MM.1S (cell line): ENCODE results near the gene MBOAT1.
"Not testable (repeated sequence)": the region's sequence is repeated elsewhere in the genome, so short reads cannot be mapped to it uniquely, and the experiment has no call there.

Experiments used
- DNase-seq: peaks from one replicate; pipeline ENCODE4 v3.0.0-alpha.2; 2015
- H2AFZ ChIP-seq: fragments of 300-600 bp; sonication (generic); 2 replicates; pipeline ENCODE4 v1.6.0; 2016; ENCODE audit warnings: antibody characterized with exemption, low read length
- H3F3A ChIP-seq: fragments of 300-600 bp; sonication (generic); 2 replicates; pipeline ENCODE4 v1.6.1; 2016; ENCODE audit warnings: mild to moderate bottlenecking, antibody characterized with exemption, low read length, moderate library complexity, mixed read lengths; ENCODE audit not compliant: insufficient read depth
- H3K27ac ChIP-seq: fragments of 300-600 bp; sonication (generic); 2 replicates; pipeline ENCODE4 v1.5.1; 2016; ENCODE audit warnings: mild to moderate bottlenecking, low read length
- H3K27me3 ChIP-seq: fragments of 300-600 bp; sonication (generic); replicated peaks from 2 replicates; pipeline ENCODE4 v1.6.0; 2016; ENCODE audit warnings: low read length; ENCODE audit not compliant: insufficient read depth
- H3K36me3 ChIP-seq: fragments of 300-600 bp; sonication (generic); replicated peaks from 2 replicates; pipeline ENCODE4 v1.6.1; 2016; ENCODE audit warnings: mild to moderate bottlenecking, low read length, mixed read lengths; ENCODE audit not compliant: insufficient read depth
- H3K4me1 ChIP-seq: fragments of 300-600 bp; sonication (generic); 2 replicates; pipeline ENCODE4 v1.6.1; 2016; ENCODE audit warnings: low read length, mixed read lengths
- H3K4me2 ChIP-seq: fragments of 300-600 bp; sonication (generic); 2 replicates; pipeline ENCODE4 v1.6.0; 2016; ENCODE audit warnings: low read depth, low read length
- H3K4me3 ChIP-seq: fragments of 300-600 bp; sonication (generic); 2 replicates; pipeline ENCODE4 v1.5.1; 2016; ENCODE audit warnings: low read length, mixed read lengths
- H3K79me2 ChIP-seq: fragments of 300-600 bp; sonication (generic); 2 replicates; pipeline ENCODE4 v1.6.1; 2016; ENCODE audit warnings: mixed run types, low read length, mixed read lengths
- H3K9ac ChIP-seq: fragments of 300-600 bp; sonication (generic); 2 replicates; pipeline ENCODE4 v1.6.1; 2016; ENCODE audit warnings: low read length, mixed read lengths
- H3K9me2 ChIP-seq: fragments of 300-600 bp; sonication (generic); replicated peaks from 2 replicates; pipeline ENCODE4 v1.6.1; 2016; ENCODE audit warnings: mild to moderate bottlenecking, low read length, mixed read lengths; ENCODE audit not compliant: insufficient read depth
- H3K9me3 ChIP-seq: fragments of 300-600 bp; sonication (generic); replicated peaks from 2 replicates; pipeline ENCODE4 v1.6.1; 2016; ENCODE audit warnings: mild to moderate bottlenecking, low read length, mixed read lengths; ENCODE audit not compliant: insufficient read depth
- H4K20me1 ChIP-seq: fragments of 300-600 bp; sonication (generic); 2 replicates; pipeline ENCODE4 v1.6.1; 2016; ENCODE audit warnings: mild to moderate bottlenecking, low read length, moderate library complexity, mixed read lengths; ENCODE audit not compliant: insufficient read depth
- EZH2 ChIP-seq: fragments of 300-600 bp; sonication (generic); optimal IDR thresholded peaks from 2 replicates; pipeline ENCODE3; 2017; ENCODE audit warnings: low read depth, mild to moderate bottlenecking, antibody characterized with exemption, low read length, mixed read lengths
- EZH2phosphoT487 ChIP-seq: fragments of 300-600 bp; sonication (generic); IDR thresholded peaks from 2 replicates; pipeline ENCODE4 v1.6.1; 2018; ENCODE audit warnings: antibody characterized with exemption, low read length
- TF ChIP-seq, protein P1 (sequence below): fragments of 300-600 bp; sonication (generic); IDR thresholded peaks from 2 replicates; pipeline ENCODE4 v1.5.1; 2016; ENCODE audit warnings: antibody characterized with exemption, low read length, mixed read lengths

Gene MBOAT1

GRCh38 chr6:20253021-20253420 is 40.8 kb upstream of the MBOAT1 start:
- Histone ChIP-seq H3K27ac (no peak overlapping the region), H3K36me3 (no peaks in the 10 kb centered on the region), H3K9ac (no peak overlapping the region), H3F3A (no peaks in the 10 kb centered on the region), H3K4me1 (no peaks in the 10 kb centered on the region), H3K9me3 (no peaks in the 10 kb centered on the region), H3K79me2 (no peaks in the 10 kb centered on the region), H3K4me3 (no peak overlapping the region), H3K9me2 (no peaks in the 10 kb centered on the region), H3K27me3 (no peaks in the 10 kb centered on the region), H4K20me1 (no peaks in the 10 kb centered on the region), H2AFZ (no peak overlapping the region), H3K4me2 (no peak overlapping the region)
- TF ChIP-seq EZH2phosphoT487 = no peak
- no peak for TF ChIP-seq EZH2
- TF ChIP-seq, protein P1, sequence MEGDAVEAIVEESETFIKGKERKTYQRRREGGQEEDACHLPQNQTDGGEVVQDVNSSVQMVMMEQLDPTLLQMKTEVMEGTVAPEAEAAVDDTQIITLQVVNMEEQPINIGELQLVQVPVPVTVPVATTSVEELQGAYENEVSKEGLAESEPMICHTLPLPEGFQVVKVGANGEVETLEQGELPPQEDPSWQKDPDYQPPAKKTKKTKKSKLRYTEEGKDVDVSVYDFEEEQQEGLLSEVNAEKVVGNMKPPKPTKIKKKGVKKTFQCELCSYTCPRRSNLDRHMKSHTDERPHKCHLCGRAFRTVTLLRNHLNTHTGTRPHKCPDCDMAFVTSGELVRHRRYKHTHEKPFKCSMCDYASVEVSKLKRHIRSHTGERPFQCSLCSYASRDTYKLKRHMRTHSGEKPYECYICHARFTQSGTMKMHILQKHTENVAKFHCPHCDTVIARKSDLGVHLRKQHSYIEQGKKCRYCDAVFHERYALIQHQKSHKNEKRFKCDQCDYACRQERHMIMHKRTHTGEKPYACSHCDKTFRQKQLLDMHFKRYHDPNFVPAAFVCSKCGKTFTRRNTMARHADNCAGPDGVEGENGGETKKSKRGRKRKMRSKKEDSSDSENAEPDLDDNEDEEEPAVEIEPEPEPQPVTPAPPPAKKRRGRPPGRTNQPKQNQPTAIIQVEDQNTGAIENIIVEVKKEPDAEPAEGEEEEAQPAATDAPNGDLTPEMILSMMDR = no peak
- DNase-seq = no peak

DNA sequence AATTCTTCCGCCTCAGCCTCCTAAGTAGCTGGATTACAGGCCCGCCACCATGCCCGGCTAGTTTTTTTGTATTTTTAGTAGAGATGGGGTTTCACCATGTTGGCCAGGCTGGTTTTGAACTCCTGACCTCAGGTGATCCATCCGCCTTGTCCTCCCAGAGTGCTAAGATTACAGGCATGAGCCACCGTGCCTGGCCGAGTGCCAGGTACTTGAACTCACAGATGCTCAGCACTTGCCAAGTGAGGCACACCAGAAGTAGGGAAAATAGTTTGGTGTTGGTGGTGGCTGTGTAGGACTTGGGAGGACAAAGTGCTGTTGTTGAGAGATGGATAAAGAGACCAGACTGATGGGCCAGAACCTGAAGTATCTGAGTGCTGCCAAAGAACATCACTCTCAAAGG is 40.0 kb upstream of the MBOAT1 start:
- H3K79me2 ChIP-seq = no peaks in the 10 kb centered on the region
- H3K9me3 ChIP-seq = no peaks in the 10 kb centered on the region
- no peak overlapping the region for H3K27ac ChIP-seq
- H3K9ac ChIP-seq = no peak overlapping the region
- H3K4me3 ChIP-seq = no peak overlapping the region
- H3K36me3 ChIP-seq = no peaks in the 10 kb centered on the region
- H4K20me1 ChIP-seq = no peaks in the 10 kb centered on the region
- H3K4me1 ChIP-seq = no peaks in the 10 kb centered on the region
- no peaks in the 10 kb centered on the region for H3F3A ChIP-seq
- TF ChIP-seq, protein P1 = no peak
- no peak for TF ChIP-seq EZH2
- H2AFZ ChIP-seq = no peak overlapping the region
- DNase-seq = no peak
- no peak overlapping the region for H3K4me2 ChIP-seq
- H3K9me2 ChIP-seq = no peaks in the 10 kb centered on the region
- H3K27me3 ChIP-seq = no peaks in the 10 kb centered on the region

DNA sequence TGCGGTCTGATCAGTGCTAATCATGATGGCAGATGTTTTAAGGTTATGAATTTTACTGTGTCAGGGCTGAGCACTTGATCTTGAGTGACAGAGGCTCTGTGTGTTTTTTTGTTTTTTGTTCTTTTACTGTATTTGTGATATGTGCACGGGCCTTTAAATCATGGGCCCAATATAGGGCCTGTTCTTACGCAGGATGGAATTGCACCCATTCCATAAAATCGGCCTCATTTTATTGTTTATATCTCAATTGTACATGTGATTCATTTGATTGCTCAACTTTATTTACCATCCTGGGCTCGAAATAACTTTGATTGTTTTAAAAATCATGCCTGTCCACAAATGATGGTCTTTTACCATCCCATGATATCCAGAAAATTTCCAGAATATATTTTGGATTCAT is 39.3 kb upstream of the MBOAT1 start:
- DNase-seq = no peak
- Histone ChIP-seq H3K4me1 (no peaks in the 10 kb centered on the region), H3K36me3 (no peaks in the 10 kb centered on the region), H3K79me2 (no peaks in the 10 kb centered on the region), H3K9ac (no peak overlapping the region), H3K9me2 (no peaks in the 10 kb centered on the region), H3F3A (no peaks in the 10 kb centered on the region), H3K4me2 (no peak overlapping the region), H3K4me3 (no peak overlapping the region), H3K27ac (no peak overlapping the region), H3K27me3 (no peaks in the 10 kb centered on the region), H2AFZ (no peak overlapping the region), H4K20me1 (no peaks in the 10 kb centered on the region), H3K9me3 (no peaks in the 10 kb centered on the region)
- TF ChIP-seq, protein P1 = no peak
- TF ChIP-seq EZH2 (no peak), EZH2phosphoT487 (no peak)

GRCh38 chr6:20246125-20246524 is 33.9 kb upstream of the MBOAT1 start:
- Histone ChIP-seq H3K36me3 (no peaks in the 10 kb centered on the region), H2AFZ (no peak overlapping the region), H3K9me2 (no peaks in the 10 kb centered on the region), H3K4me3 (no peak overlapping the region), H3K79me2 (no peaks in the 10 kb centered on the region), H3F3A (no peaks in the 10 kb centered on the region), H3K4me2 (no peak overlapping the region), H3K4me1 (no peaks in the 10 kb centered on the region), H3K27me3 (no peaks in the 10 kb centered on the region), H3K9me3 (no peaks in the 10 kb centered on the region), H3K27ac (no peak overlapping the region), H4K20me1 (no peaks in the 10 kb centered on the region), H3K9ac (no peak overlapping the region)
- no peak for DNase-seq
- TF ChIP-seq, protein P1 = no peak
- TF ChIP-seq EZH2phosphoT487 = no peak
- TF ChIP-seq EZH2 = no peak

- H3F3A ChIP-seq, H3K4me1 ChIP-seq, H4K20me1 ChIP-seq, H3K79me2 ChIP-seq, H3K4me3 ChIP-seq, H3K9ac ChIP-seq, H2AFZ ChIP-seq, H3K4me2 ChIP-seq, DNase-seq, H3K36me3 ChIP-seq, H3K27me3 ChIP-seq, H3K9me3 ChIP-seq, H3K9me2 ChIP-seq, H3K27ac ChIP-seq: not testable (repeated sequence)
Measured at GRCh38 chr6:20244807-20245681, 32.8 kb upstream of the MBOAT1 start.
